Progenitor cell of endocrine pancreas (in vitro differentiated cells): ENCODE results near the gene GALNT9. TPM values are rescaled to one million over a fixed set of nuclear protein-coding genes. Genes with fewer than 3 reads are reported as not detected.

Experiments
- DNase-seq: peaks from one replicate; pipeline ENCODE4 v3.0.0; 2021; ENCODE audit warnings: low spot score; ENCODE audit not compliant: unreplicated experiment
- H3K27ac Mint-ChIP-seq: 2 replicates; pipeline ENCODE4 v1.8.0; 2021; ENCODE audit warnings: mild to moderate bottlenecking, moderate library complexity, mixed read lengths
- H3K27me3 Mint-ChIP-seq: 2 replicates; pipeline ENCODE4 v1.8.0; 2021; ENCODE audit warnings: mixed read lengths
- H3K36me3 Mint-ChIP-seq: 2 replicates; pipeline ENCODE4 v1.8.0; 2022; ENCODE audit warnings: mixed read lengths; ENCODE audit not compliant: insufficient read depth
- H3K4me1 Mint-ChIP-seq: 2 replicates; pipeline ENCODE4 v1.8.0; 2021; ENCODE audit warnings: low read depth, mixed read lengths
- H3K4me3 Mint-ChIP-seq: 2 replicates; pipeline ENCODE4 v1.8.0; 2021; ENCODE audit warnings: low read depth, mild to moderate bottlenecking, moderate library complexity, mixed read lengths
- H3K9me3 Mint-ChIP-seq: 2 replicates; pipeline ENCODE4 v1.8.0; 2021; ENCODE audit warnings: low read depth, mixed read lengths
- CTCF ChIP-seq: fragments of 200-600 bp; sonication (generic); IDR thresholded peaks from one replicate; pipeline ENCODE4 v1.5.0; 2021; ENCODE audit warnings: antibody characterized with exemption, mild to moderate bottlenecking; ENCODE audit not compliant: unreplicated experiment
- total RNA-seq: library from RNA; stranded (reverse); gene quantifications from 2 replicates; pipeline ENCODE4 v1.2.1, GENCODE V29; 2021

The GALNT9 gene
- total RNA-seq, 1 donor from 2014 or later: 0.36 TPM

GRCh38 chr12:132353811-132354210 lies 24.4 kb upstream of the GALNT9 start:
- Mint-ChIP-seq H3K4me3 (no peak overlapping the region), H3K27me3 (peaks cover 28% of the 10 kb centered on the region), H3K27ac (no peak overlapping the region), H3K9me3 (no peaks in the 10 kb centered on the region), H3K36me3 (no peaks in the 10 kb centered on the region), H3K4me1 (no peaks in the 10 kb centered on the region)
- no peak for DNase-seq
- no peak for TF ChIP-seq CTCF

- Mint-ChIP-seq H3K4me1 (no peaks in the 10 kb centered on the region), H3K4me3 (no peak overlapping the region), H3K36me3 (no peaks in the 10 kb centered on the region), H3K27me3 (peaks cover 33% of the 10 kb centered on the region), H3K27ac (no peak overlapping the region), H3K9me3 (no peaks in the 10 kb centered on the region)
- no peak for TF ChIP-seq CTCF
- DNase-seq: no peak
Measured at GRCh38 chr12:132352896-132353800, 23.8 kb upstream of the GALNT9 start.

GRCh38 chr12:132351751-132352495 lies 22.5 kb upstream of the GALNT9 start:
- no peak overlapping the region for H3K4me3 Mint-ChIP-seq

GRCh38 chr12:132349501-132350131 lies 20.2 kb upstream of the GALNT9 start:
- Mint-ChIP-seq H3K27me3 (peaks cover 32% of the 10 kb centered on the region), H3K36me3 (no peaks in the 10 kb centered on the region), H3K9me3 (no peaks in the 10 kb centered on the region), H3K4me3 (no peak overlapping the region), H3K4me1 (peaks cover 1% of the 10 kb centered on the region), H3K27ac (no peak overlapping the region)
- no peak for TF ChIP-seq CTCF
- no peak for DNase-seq

More at GRCh38 chr12:132351751-132352495, 22.5 kb upstream of the GALNT9 start:
- DNase-seq: no peak
- TF ChIP-seq CTCF: no peak
- H3K9me3 Mint-ChIP-seq: no peaks in the 10 kb centered on the region
- no peaks in the 10 kb centered on the region for H3K36me3 Mint-ChIP-seq
- H3K27me3 Mint-ChIP-seq: peaks cover 30% of the 10 kb centered on the region
- no peak overlapping the region for H3K27ac Mint-ChIP-seq
- no peaks in the 10 kb centered on the region for H3K4me1 Mint-ChIP-seq

GRCh38 chr12:132348176-132348575 lies 18.8 kb upstream of the GALNT9 start:
- Mint-ChIP-seq H3K4me3 (no peak overlapping the region), H3K27me3 (peaks cover 43% of the 10 kb centered on the region), H3K27ac (no peak overlapping the region), H3K9me3 (no peaks in the 10 kb centered on the region), H3K4me1 (peaks cover 1% of the 10 kb centered on the region), H3K36me3 (no peaks in the 10 kb centered on the region)
- no peak for DNase-seq
- no peak for TF ChIP-seq CTCF
